GM12878 (cell line): ENCODE measurements around the gene MSL3B.

Source experiments
- BACH1 ChIP-seq: fragments of 450-650 bp; IDR thresholded peaks from 2 replicates; pipeline ENCODE4 v1.6.1; 2017; ENCODE audit warnings: mild to moderate bottlenecking, borderline replicate concordance
- CHD2 ChIP-seq: IDR thresholded peaks from 2 replicates; pipeline ENCODE4 v1.6.1; 2011; ENCODE audit warnings: low read depth, low read length, improper control_type of control experiment, borderline replicate concordance
- CREM ChIP-seq: IDR thresholded peaks from 2 replicates; pipeline ENCODE4 v1.6.1; 2014; ENCODE audit warnings: antibody characterized with exemption, low read depth
- ELK1 ChIP-seq: IDR thresholded peaks from 2 replicates; pipeline ENCODE4 v1.6.1; 2012; ENCODE audit warnings: low read depth, low read length, improper control_type of control experiment
- GABPA ChIP-seq: IDR thresholded peaks from 2 replicates; pipeline ENCODE4 v1.6.1; 2014; ENCODE audit warnings: antibody characterized with exemption, low read depth, mild to moderate bottlenecking, inconsistent platforms
- IRF3 ChIP-seq: fragments of 450-650 bp; IDR thresholded peaks from 2 replicates; pipeline ENCODE4 v1.6.1; 2014; ENCODE audit warnings: mild to moderate bottlenecking
- MTA2 ChIP-seq: fragments of 450-650 bp; IDR thresholded peaks from 2 replicates; pipeline ENCODE4 v1.6.1; 2016; ENCODE audit warnings: low read depth, mild to moderate bottlenecking, moderate library complexity
- MXI1 ChIP-seq: fragments of 150-350 bp; IDR thresholded peaks from 2 replicates; pipeline ENCODE4 v1.6.1; 2011; ENCODE audit warnings: low read depth, mild to moderate bottlenecking, inconsistent platforms, low read length, improper control_type of control experiment
- NBN ChIP-seq: fragments of 450-650 bp; IDR thresholded peaks from 2 replicates; pipeline ENCODE4 v1.6.1; 2016
- NFIC ChIP-seq: IDR thresholded peaks from 2 replicates; pipeline ENCODE4 v1.6.1; 2012; ENCODE audit warnings: low read depth, mild to moderate bottlenecking, inconsistent platforms, low read length, moderate library complexity
- NFXL1 ChIP-seq: fragments of 450-650 bp; IDR thresholded peaks from 2 replicates; pipeline ENCODE4 v1.6.1; 2017; ENCODE audit warnings: antibody characterized with exemption, mild to moderate bottlenecking, borderline replicate concordance
- NR2C2 ChIP-seq: IDR thresholded peaks from 2 replicates; pipeline ENCODE4 v1.6.1; 2011; ENCODE audit warnings: borderline replicate concordance, low read depth; ENCODE audit not compliant: control insufficient read depth, insufficient read length
- PAX5 ChIP-seq: IDR thresholded peaks from 2 replicates; pipeline ENCODE4 v1.6.1; 2011; ENCODE audit warnings: low read depth, low read length, borderline replicate concordance
- POLR2A ChIP-seq: IDR thresholded peaks from 2 replicates; pipeline ENCODE4 v1.6.1; 2011; ENCODE audit warnings: low read depth, mild to moderate bottlenecking, low read length
- POLR2AphosphoS5 ChIP-seq: IDR thresholded peaks from 2 replicates; pipeline ENCODE4 v1.6.1; 2011; ENCODE audit warnings: mild to moderate bottlenecking, low read length, inconsistent platforms
- RB1 ChIP-seq: fragments of 450-650 bp; formaldehyde crosslinking; IDR thresholded peaks from 2 replicates; pipeline ENCODE4 v1.6.1; 2017; ENCODE audit warnings: mild to moderate bottlenecking, borderline replicate concordance
- RELB ChIP-seq: fragments of 450-650 bp; IDR thresholded peaks from 2 replicates; pipeline ENCODE4 v1.6.1; 2017; ENCODE audit warnings: low read depth, mild to moderate bottlenecking, moderate library complexity
- SMAD5 ChIP-seq: IDR thresholded peaks from 2 replicates; pipeline ENCODE4 v1.6.1; 2016; ENCODE audit warnings: antibody characterized with exemption, low read depth
- SP1 ChIP-seq: IDR thresholded peaks from one replicate; pipeline ENCODE4 v1.6.1; 2011; ENCODE audit warnings: low read depth, low read length
- SUZ12 ChIP-seq: fragments of 200-600 bp; sonication (generic); IDR thresholded peaks from one replicate; pipeline ENCODE4 v1.6.1; 2018; ENCODE audit warnings: antibody characterized with exemption, mild to moderate bottlenecking; ENCODE audit not compliant: unreplicated experiment
- TAF1 ChIP-seq: IDR thresholded peaks from 2 replicates; pipeline ENCODE4 v1.6.1; 2011; ENCODE audit warnings: mild to moderate bottlenecking, low read depth, low read length, borderline replicate concordance
- YY1 ChIP-seq: IDR thresholded peaks from 2 replicates; pipeline ENCODE4 v1.6.1; 2011; ENCODE audit warnings: low read depth, mild to moderate bottlenecking, low read length
- ZBTB11 ChIP-seq: fragments of 450-650 bp; formaldehyde crosslinking; IDR thresholded peaks from 2 replicates; pipeline ENCODE4 v1.5.0; 2022; ENCODE audit warnings: mild to moderate bottlenecking, missing genetic modification characterization
- ZNF217 ChIP-seq: fragments of 450-650 bp; IDR thresholded peaks from 2 replicates; pipeline ENCODE4 v1.6.1; 2017; ENCODE audit warnings: antibody characterized with exemption, mild to moderate bottlenecking
- ZNF24 ChIP-seq: fragments of 450-650 bp; IDR thresholded peaks from 2 replicates; pipeline ENCODE4 v1.6.1; 2017; ENCODE audit warnings: antibody characterized with exemption, mild to moderate bottlenecking

Gene MSL3B

GRCh38 chr2:233854241-233854981 is 13.8 kb downstream of the MSL3B start, which contains the start of gene HJURP (continued):
- TF ChIP-seq NFIC (no peak), ELK1 (0 out of 2 replicates have a peak, but pooled peaks have one; percentile 50), NFXL1 (no peak), IRF3 (peak; percentile 82; the same call in 1 of the 2 replicates), PAX5 (no peak), RB1 (peak; percentile 42; the same call in 1 of the 2 replicates), ZNF24 (no peak), RELB (peak; percentile 69), ZNF217 (no peak), CREM (peak; percentile 40; the same call in 1 of the 2 replicates), CHD2 (peak; percentile 74; the same call in 1 of the 2 replicates), NR2C2 (no peak), MTA2 (no peak), GABPA (peak; percentile 82), SMAD5 (peak; percentile 52; the same call in 1 of the 2 replicates), ZBTB11 (CRISPR knock-in tag) (no peak), SUZ12 (no peak), YY1 (peak; percentile 34; the same call in 1 of the 2 replicates), NBN (0 out of 2 replicates have a peak, but pooled peaks have one; percentile 44), SP1 (peak; percentile 92), BACH1 (no peak), POLR2AphosphoS5 (peak; percentile 76), POLR2A (peak; percentile 96), MXI1 (peak; percentile 61), TAF1 (peak; percentile 56)
